Right cardiac atrium (tissue), 5 donors: ENCODE results near the gene FAM153A. TPM values are rescaled to one million over a fixed set of nuclear protein-coding genes. Genes with fewer than 3 reads are reported as not detected.
"Not testable (repeated sequence)": the region's sequence is repeated elsewhere in the genome, so short reads cannot be mapped to it uniquely, and the experiment has no call there.

Source experiments
- ATAC-seq, 2 donors: fragments of 200-7000 bp; cut with Tn5 transposase; one replicate each; pipeline versions ENCODE4 v1.8.0 to v1.9.1; 2020; ENCODE audit warnings: moderate library complexity in 2 of 2, mild to moderate bottlenecking in 1 of 2
- DNase-seq, 3 donors: peaks; one replicate each; pipeline ENCODE4 v3.0.0-alpha.2; 2020
- H3K27ac ChIP-seq: one replicate; pipeline ENCODE4 v1.5.1; 2013; ENCODE audit warnings: mild to moderate bottlenecking, low read length, control low read depth, moderate library complexity
- H3K27me3 ChIP-seq: one replicate; pipeline ENCODE4 v1.6.1; 2013; ENCODE audit not compliant: control insufficient read depth, insufficient read depth
- H3K4me1 ChIP-seq: one replicate; pipeline ENCODE4 v1.6.1; 2013; ENCODE audit warnings: low read length; ENCODE audit not compliant: control insufficient read depth, insufficient read depth
- H3K4me3 ChIP-seq: one replicate; pipeline ENCODE4 v1.5.1; 2013; ENCODE audit warnings: low read length, control low read depth
- H3K9me3 ChIP-seq: one replicate; pipeline ENCODE4 v1.6.1; 2013; ENCODE audit warnings: low read length; ENCODE audit not compliant: control insufficient read depth
- WGBS: extraction: QIAGEN DNeasy Blood & Tissue Kit; methylation state at CpG from one replicate; pipeline ENCODE4 v1.1.7; 2013; 5-methylcytosine and 5-hydroxymethylcytosine counted together
- intact Hi-C, 4 donors: fragments of 100-400 bp; cut with DNase I; formaldehyde crosslinking; loops; one replicate each; pipeline versions ENCODE4 v1.11.0 to v1.14.0; 2022 to 2023
- polyA plus RNA-seq: library from polyadenylated mRNA; stranded (reverse); fragments of 200-250 nt; gene quantifications from one replicate; pipeline ENCODE4 v1.2.3, GENCODE V29; 2013
- total RNA-seq, 4 donors: library from RNA; stranded (reverse); fragmentation: NEBNext Ultra II Directional; extraction: Animal tissue kit (Norgen Biotek cat#: 25700); gene quantifications; one replicate each; pipeline ENCODE4 v1.2.1, GENCODE V29; 2021
- donor health status: healthy with polysubstance abuse.
- donor health status: DM: no; HTN: yes; CAD: no.
- donor health status: DM: no; HTN: no; CAD: no.
- donor health status: DM: no; HTN: yes; CAD: no; lungs with severe emphysema.
- donor health status: DM: yes; HTN: yes; CAD: no.

Gene FAM153A
- total and polyA plus RNA-seq, 5 donors: 0.08 to 15.7 (median 3.5) TPM

- H3K27me3 ChIP-seq, H3K4me3 ChIP-seq, H3K9me3 ChIP-seq, DNase-seq, H3K4me1 ChIP-seq, H3K27ac ChIP-seq, intact Hi-C loops, ATAC-seq: not testable (repeated sequence)
- WGBS: no CpG with 5 or more reads among the region's 18 CpGs
These were observed 24.6 kb upstream of the FAM153A start for GRCh38 chr5:177807265-177807664.

- intact Hi-C loops, H3K4me1 ChIP-seq, DNase-seq, H3K27me3 ChIP-seq, ATAC-seq, H3K4me3 ChIP-seq, H3K27ac ChIP-seq, H3K9me3 ChIP-seq: not testable (repeated sequence)
- WGBS: 62% methylated on average over 3 of the region's 5 CpGs
These were observed 18.7 kb upstream of the FAM153A start for GRCh38 chr5:177801427-177801826.

GRCh38 chr5:177798237-177798840 is 15.6 kb upstream of the FAM153A start:
- ATAC-seq, H3K27ac ChIP-seq, H3K4me3 ChIP-seq, H3K27me3 ChIP-seq, H3K9me3 ChIP-seq, H3K4me1 ChIP-seq, intact Hi-C loops: not testable (repeated sequence)
- peak in 1 of 3 donors; percentile 7 for DNase-seq
- 76% methylated on average over 10 of the region's 19 CpGs for WGBS

- H3K4me1 ChIP-seq, ATAC-seq, intact Hi-C loops, H3K9me3 ChIP-seq, H3K27ac ChIP-seq, H3K4me3 ChIP-seq, H3K27me3 ChIP-seq: not testable (repeated sequence)
- DNase-seq: peak in 1 of 3 donors; percentile 38
- WGBS: 57% methylated on average over 4 of the region's 9 CpGs
These were observed 10.6 kb upstream of the FAM153A start for GRCh38 chr5:177793272-177793671.

GRCh38 chr5:177791649-177792048 is 8.9 kb upstream of the FAM153A start:
- WGBS: 91% methylated on average over 4 of the region's 12 CpGs
- intact Hi-C loops, H3K27ac ChIP-seq, H3K4me1 ChIP-seq, H3K27me3 ChIP-seq, H3K9me3 ChIP-seq, H3K4me3 ChIP-seq, ATAC-seq, DNase-seq: not testable (repeated sequence)

GRCh38 chr5:177782169-177782568 is 530 bp downstream of the FAM153A start:
- H3K4me1 ChIP-seq, DNase-seq, ATAC-seq, intact Hi-C loops, H3K9me3 ChIP-seq, H3K27me3 ChIP-seq, H3K27ac ChIP-seq, H3K4me3 ChIP-seq: not testable (repeated sequence)
- 13% methylated on average over 10 of the region's 23 CpGs for WGBS

GRCh38 chr5:177771206-177771605 is 11.5 kb downstream of the FAM153A start:
- H3K4me1 ChIP-seq, H3K9me3 ChIP-seq, ATAC-seq, H3K27ac ChIP-seq, H3K4me3 ChIP-seq, DNase-seq, intact Hi-C loops, H3K27me3 ChIP-seq: not testable (repeated sequence)
- WGBS: no CpG with 5 or more reads among the region's 3 CpGs

- WGBS: 79% methylated on average over 2 of the region's 2 CpGs
These were observed 12.1 kb downstream of the FAM153A start for GRCh38 chr5:177770646-177771045.

GRCh38 chr5:177763737-177764508 is 18.8 kb downstream of the FAM153A start:
- H3K4me1 ChIP-seq, ATAC-seq, intact Hi-C loops, DNase-seq, H3K9me3 ChIP-seq, H3K27me3 ChIP-seq, H3K27ac ChIP-seq, H3K4me3 ChIP-seq: not testable (repeated sequence)
- 81% methylated on average over 5 of the region's 15 CpGs for WGBS

More at GRCh38 chr5:177770646-177771045, 12.1 kb downstream of the FAM153A start:
- H3K4me1 ChIP-seq, H3K27ac ChIP-seq, H3K27me3 ChIP-seq, intact Hi-C loops, ATAC-seq, H3K9me3 ChIP-seq, DNase-seq, H3K4me3 ChIP-seq: not testable (repeated sequence)

GRCh38 chr5:177760954-177761353 is 21.7 kb downstream of the FAM153A start:
- H3K9me3 ChIP-seq, H3K4me1 ChIP-seq, H3K4me3 ChIP-seq, DNase-seq, H3K27me3 ChIP-seq, H3K27ac ChIP-seq, intact Hi-C loops, ATAC-seq: not testable (repeated sequence)
- 54% methylated on average over 8 of the region's 8 CpGs for WGBS

GRCh38 chr5:177747354-177747753 is 35.3 kb downstream of the FAM153A start:
- ATAC-seq, H3K9me3 ChIP-seq, DNase-seq, H3K4me3 ChIP-seq, intact Hi-C loops, H3K27me3 ChIP-seq, H3K4me1 ChIP-seq, H3K27ac ChIP-seq: not testable (repeated sequence)
- WGBS: 65% methylated on average over 2 of the region's 2 CpGs
